ENCODE measurements around the gene CCDC187. TPM values are rescaled to one million over a fixed set of nuclear protein-coding genes. Genes with fewer than 3 reads are reported as not detected.

CCDC187 gene
- total and polyA plus RNA-seq, 5 experiments from 2014 or later: not detected

- peaks cover 0 to 11% (median 0%) of the 10 kb centered on the region in 9 donors for H3K9me3 Mint-ChIP-seq
- no peak overlapping the region for H3K27ac Mint-ChIP-seq
- no peak for DNase-seq
- peak; percentile 43 to 50 for ATAC-seq
- peak overlapping the region in 1 of 10 donors; percentile 21 for H3K4me3 Mint-ChIP-seq
- POLR2A ChIA-PET: no interaction called here
- peaks cover 0 to 11% (median 0%) of the 10 kb centered on the region in 3 donors for H3K36me3 Mint-ChIP-seq
- peaks cover 0 to 2% (median 0%) of the 10 kb centered on the region in 5 donors for H3K27me3 Mint-ChIP-seq
- peaks cover 0 to 11% (median under 1%) of the 10 kb centered on the region in 4 donors for H3K4me1 Mint-ChIP-seq
Observed at GRCh38 chr9:136311051-136312008, 7.4 kb upstream of the CCDC187 start.

- H3K36me3 Mint-ChIP-seq: peaks cover 0 to 11% (median 0%) of the 10 kb centered on the region in 3 donors
- H3K27ac Mint-ChIP-seq: no peak overlapping the region
- POLR2A ChIA-PET: no interaction called here
- ATAC-seq (no peak), DNase-seq (no peak)
- no peak overlapping the region for H3K4me3 Mint-ChIP-seq
- H3K4me1 Mint-ChIP-seq: peaks cover 0 to 9% (median 3%) of the 10 kb centered on the region in 4 donors
- H3K27me3 Mint-ChIP-seq: peaks cover 0 to 4% (median 0%) of the 10 kb centered on the region in 5 donors
- peaks cover 0 to 5% (median 0%) of the 10 kb centered on the region in 9 donors for H3K9me3 Mint-ChIP-seq
Observed at GRCh38 chr9:136310273-136311030, 6.6 kb upstream of the CCDC187 start.

- Mint-ChIP-seq H3K36me3 (peaks cover 0 to 5% (median 0%) of the 10 kb centered on the region in 3 donors), H3K27me3 (peaks cover 0 to 4% (median 0%) of the 10 kb centered on the region in 5 donors), H3K4me3 (no peak overlapping the region), H3K4me1 (peaks cover 0 to 7% (median 3%) of the 10 kb centered on the region in 4 donors), H3K27ac (no peak overlapping the region), H3K9me3 (peaks cover 0 to 4% (median 0%) of the 10 kb centered on the region in 9 donors)
- ATAC-seq (no peak), DNase-seq (no peak)
- POLR2A ChIA-PET: no interaction called here
Observed at GRCh38 chr9:136309806-136310220, 5.9 kb upstream of the CCDC187 start.

- Mint-ChIP-seq H3K27ac (no peak overlapping the region), H3K36me3 (no peaks in the 10 kb centered on the region), H3K27me3 (peaks cover 0 to 4% (median 0%) of the 10 kb centered on the region in 5 donors), H3K4me1 (peaks cover 0 to 7% (median 3%) of the 10 kb centered on the region in 4 donors), H3K4me3 (no peak overlapping the region), H3K9me3 (no peaks in the 10 kb centered on the region)
- POLR2A ChIA-PET: no interaction called here
- ATAC-seq (peak; percentile 38 to 56), DNase-seq (peak in 4 of 10 donors; percentile 30 to 38 (median 34))
Observed at GRCh38 chr9:136309101-136309801, 5.4 kb upstream of the CCDC187 start.

GRCh38 chr9:136308702-136309053, 4.8 kb upstream of the CCDC187 start:
- Mint-ChIP-seq H3K4me3 (no peak overlapping the region), H3K27me3 (peaks cover 0 to 4% (median 0%) of the 10 kb centered on the region in 5 donors)
- no peak for ATAC-seq

GRCh38 chr9:136308006-136308701, 4.3 kb upstream of the CCDC187 start:
- peaks cover 0 to 7% (median 3%) of the 10 kb centered on the region in 4 donors for H3K4me1 Mint-ChIP-seq
- ATAC-seq: no peak
- H3K9me3 Mint-ChIP-seq: no peaks in the 10 kb centered on the region
- no peak for DNase-seq
- H3K36me3 Mint-ChIP-seq: no peaks in the 10 kb centered on the region
- H3K4me3 Mint-ChIP-seq: no peak overlapping the region
- H3K27me3 Mint-ChIP-seq: peaks cover 0 to 4% (median 0%) of the 10 kb centered on the region in 5 donors
- H3K27ac Mint-ChIP-seq: no peak overlapping the region
- POLR2A ChIA-PET: no interaction called here

More at GRCh38 chr9:136308702-136309053, 4.8 kb upstream of the CCDC187 start:
- Mint-ChIP-seq H3K27ac (no peak overlapping the region), H3K9me3 (no peaks in the 10 kb centered on the region), H3K36me3 (no peaks in the 10 kb centered on the region), H3K4me1 (peaks cover 0 to 7% (median 3%) of the 10 kb centered on the region in 4 donors)
- POLR2A ChIA-PET: no interaction called here
- no peak for DNase-seq

- Mint-ChIP-seq H3K9me3 (no peaks in the 10 kb centered on the region), H3K36me3 (no peaks in the 10 kb centered on the region), H3K4me3 (no peak overlapping the region), H3K27ac (no peak overlapping the region), H3K27me3 (peaks cover 0 to 4% (median 0%) of the 10 kb centered on the region in 5 donors), H3K4me1 (peaks cover 0 to 7% (median 3%) of the 10 kb centered on the region in 4 donors)
- POLR2A ChIA-PET: no interaction called here
- no peak for DNase-seq
- no peak for ATAC-seq
Observed at GRCh38 chr9:136307215-136307750, 3.4 kb upstream of the CCDC187 start.

- Mint-ChIP-seq H3K9me3 (no peaks in the 10 kb centered on the region), H3K27ac (peak overlapping the region in 1 of 10 donors; percentile 31), H3K4me3 (peak overlapping the region in 4 of 10 donors; percentile 1 to 66 (median 20)), H3K36me3 (no peaks in the 10 kb centered on the region), H3K27me3 (peaks cover 0 to 4% (median 0%) of the 10 kb centered on the region in 5 donors), H3K4me1 (peaks cover 0 to 7% (median 3%) of the 10 kb centered on the region in 4 donors)
- ATAC-seq (peak; percentile 41 to 43), DNase-seq (no peak)
- POLR2A ChIA-PET: no interaction called here
Observed at GRCh38 chr9:136306211-136307208, 2.6 kb upstream of the CCDC187 start.

GRCh38 chr9:136305804-136306203, 1.9 kb upstream of the CCDC187 start:
- H3K36me3 Mint-ChIP-seq: no peaks in the 10 kb centered on the region
- H3K9me3 Mint-ChIP-seq: no peaks in the 10 kb centered on the region
- H3K4me1 Mint-ChIP-seq: peaks cover 0 to 7% (median 3%) of the 10 kb centered on the region in 4 donors
- no peak for DNase-seq
- POLR2A ChIA-PET: no interaction called here
- ATAC-seq: no peak
- H3K4me3 Mint-ChIP-seq: no peak overlapping the region
- H3K27me3 Mint-ChIP-seq: peaks cover 0 to 4% (median 0%) of the 10 kb centered on the region in 5 donors
- peak overlapping the region in 1 of 10 donors; percentile 31 for H3K27ac Mint-ChIP-seq

- Mint-ChIP-seq H3K4me1 (peaks cover 0 to 7% (median 3%) of the 10 kb centered on the region in 4 donors), H3K27ac (no peak overlapping the region), H3K4me3 (no peak overlapping the region), H3K9me3 (no peaks in the 10 kb centered on the region), H3K27me3 (peaks cover 0 to 4% (median 0%) of the 10 kb centered on the region in 5 donors), H3K36me3 (no peaks in the 10 kb centered on the region)
- DNase-seq (no peak), ATAC-seq (no peak)
- POLR2A ChIA-PET: no interaction called here
Observed at GRCh38 chr9:136304981-136305380, 1.1 kb upstream of the CCDC187 start.

- POLR2A ChIA-PET: no interaction called here
- Mint-ChIP-seq H3K4me3 (no peak overlapping the region), H3K4me1 (peaks cover 0 to 7% (median 3%) of the 10 kb centered on the region in 4 donors), H3K9me3 (no peaks in the 10 kb centered on the region), H3K27ac (no peak overlapping the region), H3K36me3 (no peaks in the 10 kb centered on the region), H3K27me3 (peaks cover 0 to 4% (median 0%) of the 10 kb centered on the region in 5 donors)
- ATAC-seq (no peak), DNase-seq (no peak)
Observed at GRCh38 chr9:136304456-136304855, 562 bp upstream of the CCDC187 start.

All from naive thymus-derived CD8-positive, alpha-beta T cell (primary cell).